ENCODE measurements around the gene MCAM. TPM values are rescaled to one million over a fixed set of nuclear protein-coding genes. Genes with fewer than 3 reads are reported as not detected.
A peak's percentile ranks its signal among the peaks of the same experiment; 100 is the strongest.

Gene MCAM
- total and polyA plus RNA-seq, 2 of the 8 experiments (the other 6 are each of a cell fraction or from before 2014, with no cell fraction given) = 22.4 to 32.2 TPM

DNA sequence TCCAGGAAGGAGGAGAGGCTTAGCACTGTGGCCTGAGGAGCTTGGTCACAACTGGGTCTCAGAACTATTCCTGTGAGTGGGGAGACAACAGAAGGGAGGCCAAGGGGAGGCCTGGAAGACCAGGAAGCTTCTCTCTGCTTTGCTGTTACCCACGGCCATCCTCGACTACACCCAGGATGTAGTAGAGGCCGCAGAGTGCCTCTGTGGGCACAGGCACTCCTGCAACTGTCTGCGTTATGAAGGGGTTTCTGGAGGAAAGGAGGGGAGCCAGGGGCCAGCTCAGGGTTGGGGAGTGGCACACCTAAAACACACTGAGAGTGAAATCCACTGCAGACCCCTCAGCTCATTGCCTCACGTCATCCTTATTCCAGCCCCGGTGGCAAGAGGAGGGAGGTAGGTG, 33.4 kb upstream of the MCAM start:
- H2AFZ ChIP-seq (ENCODE audit: low read length) = no peak overlapping the region
- no peak overlapping the region for H3K27ac ChIP-seq (ENCODE audit: low read depth, low read length)
- CTCF ChIA-PET (ENCODE audit: partially characterized antibody) = interaction anchor here (0.7 to 18.0 kb wide), 6 partner anchors 9 to 125 kb away, joined by 3 to 463 read pairs (median 4); partner anchors contain the start of genes C1QTNF5 and USP2
- no peak overlapping the region for H3K9ac ChIP-seq (replicated peaks in 1 of 4; ENCODE audit: extremely low read depth in 1 of 4, low read depth in 3 of 4, low read length in 3 of 4)
- H3K79me2 ChIP-seq (ENCODE audit: control insufficient read depth in 1 of 2, insufficient read depth in 2 of 2, low read length in 2 of 2) = no peaks in the 10 kb centered on the region
- DNase-seq (ENCODE audit: low read depth in 1 of 2, low spot score in 2 of 2) (no peak), FAIRE-seq (no peak)
- H2BK15ac ChIP-seq (ENCODE audit: low read length) = no peak overlapping the region
- no peak for TF ChIP-seq EP300 (IDR thresholded peaks at IDR 0.05; ENCODE audit: borderline replicate concordance in 1 of 2, low read depth in 2 of 2, low read length in 2 of 2)
- TF ChIP-seq, protein P1, sequence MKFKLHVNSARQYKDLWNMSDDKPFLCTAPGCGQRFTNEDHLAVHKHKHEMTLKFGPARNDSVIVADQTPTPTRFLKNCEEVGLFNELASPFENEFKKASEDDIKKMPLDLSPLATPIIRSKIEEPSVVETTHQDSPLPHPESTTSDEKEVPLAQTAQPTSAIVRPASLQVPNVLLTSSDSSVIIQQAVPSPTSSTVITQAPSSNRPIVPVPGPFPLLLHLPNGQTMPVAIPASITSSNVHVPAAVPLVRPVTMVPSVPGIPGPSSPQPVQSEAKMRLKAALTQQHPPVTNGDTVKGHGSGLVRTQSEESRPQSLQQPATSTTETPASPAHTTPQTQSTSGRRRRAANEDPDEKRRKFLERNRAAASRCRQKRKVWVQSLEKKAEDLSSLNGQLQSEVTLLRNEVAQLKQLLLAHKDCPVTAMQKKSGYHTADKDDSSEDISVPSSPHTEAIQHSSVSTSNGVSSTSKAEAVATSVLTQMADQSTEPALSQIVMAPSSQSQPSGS (IDR thresholded peaks at IDR 0.05; ENCODE audit: low read length) = no peak
- TF ChIP-seq KDM1A (IDR thresholded peaks at IDR 0.05; ENCODE audit: borderline replicate concordance, low read length) = no peak
- TF ChIP-seq NANOG (IDR thresholded peaks at IDR 0.05; ENCODE audit: insufficient read depth, low read depth, low read length, poor library complexity, severe bottlenecking) = no peak
- no peak for TF ChIP-seq SAP30 (IDR thresholded peaks at IDR 0.05; ENCODE audit: insufficient read depth, insufficient replicate concordance, low read length)
- no peak for TF ChIP-seq BACH1 (IDR thresholded peaks at IDR 0.05; ENCODE audit: low read length)
- no peak for TF ChIP-seq MAFK (IDR thresholded peaks at IDR 0.05; ENCODE audit: low read depth, low read length)
- no peak for TF ChIP-seq BCL11A (IDR thresholded peaks at IDR 0.05; ENCODE audit: low read depth in 2 of 2, low read length in 2 of 2)
- no peak for TF ChIP-seq ASH2L (IDR thresholded peaks at IDR 0.05; ENCODE audit: low read length)
- no peak overlapping the region; the same call in 1 of the 2 replicates for H2BK5ac ChIP-seq (ENCODE audit: low read depth, low read length)
- H3K4me1 ChIP-seq (replicated peaks in 1 of 4; ENCODE audit: control insufficient read depth in 3 of 4, insufficient read depth in 4 of 4, low read length in 3 of 4) = peaks cover 0 to 2% (median under 1%) of the 10 kb centered on the region in 4 experiments; a peak in 6 of 7 replicates
- no peak overlapping the region for H4K5ac ChIP-seq (ENCODE audit: insufficient read length, low read depth, low read length)
- H4K8ac ChIP-seq (ENCODE audit: extremely low read depth, insufficient read depth, low read length) = no peak overlapping the region; the same call in 1 of the 2 replicates
- no peaks in the 10 kb centered on the region for H3K36me3 ChIP-seq (ENCODE audit: control insufficient read depth in 2 of 4, insufficient read depth in 4 of 4, low read length in 3 of 4)
- H3K14ac ChIP-seq (ENCODE audit: insufficient read length) = no peak overlapping the region
- H4K20me1 ChIP-seq (replicated peaks in 1 of 2; ENCODE audit: control insufficient read depth in 1 of 2, insufficient read depth in 2 of 2, low read length in 2 of 2) = no peaks in the 10 kb centered on the region
- no peak overlapping the region for H2BK20ac ChIP-seq (ENCODE audit: low read length)
- peaks cover 0 to 4% (median under 1%) of the 10 kb centered on the region in 4 experiments; a peak in 2 of 7 replicates for H3K27me3 ChIP-seq (replicated peaks in 1 of 4; ENCODE audit: control insufficient read depth in 3 of 4, extremely low read depth in 1 of 4, insufficient read depth in 3 of 4, low read length in 3 of 4)
- no peak overlapping the region for H3K4me2 ChIP-seq (ENCODE audit: insufficient read depth in 1 of 2, low read depth in 2 of 2, low read length in 2 of 2)
- POLR2A ChIA-PET (ENCODE audit: partially characterized antibody) = no interaction called here
- no peak overlapping the region for H2BK120ac ChIP-seq (replicated peaks; ENCODE audit: low read depth, low read length)
- no peak overlapping the region for H3K4ac ChIP-seq (replicated peaks; ENCODE audit: insufficient read length, low read depth, low read length)
- H2AK5ac ChIP-seq (ENCODE audit: low read depth, low read length) = no peak overlapping the region
- H2BK12ac ChIP-seq (ENCODE audit: low read depth, low read length) = no peak overlapping the region
- no peak overlapping the region for H3K18ac ChIP-seq (ENCODE audit: extremely low read depth, low read length)
- no peak overlapping the region for H3K23ac ChIP-seq (ENCODE audit: insufficient read length)
- peak overlapping the region; percentile 2 for H4K91ac ChIP-seq (replicated peaks; ENCODE audit: insufficient read length, low read length)
- WGBS, 2 experiments (ENCODE audit: extremely low coverage in 1 of 2, insufficient coverage in 1 of 2, insufficient read length in 1 of 2, insufficient replicate concordance in 2 of 2, low coverage in 1 of 2, low lambda C conversion rate in 2 of 2, missing lambda C conversion rate in 1 of 2) = 87% methylated on average over 6 of the region's 6 CpGs; no CpG with 5 or more reads in 1 of the 2 experiments
- no peak overlapping the region for H3K56ac ChIP-seq (replicated peaks; ENCODE audit: insufficient read length, low read depth, low read length)
- no peaks in the 10 kb centered on the region for H3K9me3 ChIP-seq (ENCODE audit: insufficient read depth in 2 of 2, low read depth in 1 of 2, low read length in 1 of 2)
- H3K79me1 ChIP-seq (ENCODE audit: low read depth, low read length) = no peaks in the 10 kb centered on the region
- H3K4me3 ChIP-seq (ENCODE audit: extremely low read depth in 1 of 4, insufficient read depth in 2 of 4, low read depth in 3 of 4, low read length in 4 of 4) = no peak overlapping the region
- H3K23me2 ChIP-seq (ENCODE audit: low read depth, low read length) = no peaks in the 10 kb centered on the region
